ENCODE results near the gene SOCS6.

SOCS6 gene

GRCh38 chr18:70334264-70334663 lies 45.4 kb downstream of the SOCS6 start:
- H3K27ac ChIP-seq: no peak overlapping the region
- no peak for DNase-seq
- no peak overlapping the region for H3K4me3 ChIP-seq (ENCODE audit: low read depth, low read length)

GRCh38 chr18:70334728-70335329 lies 46.0 kb downstream of the SOCS6 start:
- no peak for TF ChIP-seq CTCF (IDR thresholded peaks at IDR 0.05; ENCODE audit: low read depth, low read length)
- Histone ChIP-seq H3K27ac (no peak overlapping the region), H3K4me3 (ENCODE audit: low read depth, low read length) (no peak overlapping the region), H3K36me3 (no peaks in the 10 kb centered on the region), H3K9me3 (ENCODE audit: severe bottlenecking) (no peaks in the 10 kb centered on the region), H3K27me3 (ENCODE audit: insufficient read depth, low read depth, severe bottlenecking) (no peaks in the 10 kb centered on the region)
- DNase-seq: no peak

More at GRCh38 chr18:70334264-70334663, 45.4 kb downstream of the SOCS6 start:
- H3K9me3 ChIP-seq (ENCODE audit: severe bottlenecking): no peaks in the 10 kb centered on the region
- TF ChIP-seq CTCF (IDR thresholded peaks at IDR 0.05; ENCODE audit: low read depth, low read length): no peak
- H3K27me3 ChIP-seq (ENCODE audit: insufficient read depth, low read depth, severe bottlenecking): no peaks in the 10 kb centered on the region
- no peaks in the 10 kb centered on the region for H3K36me3 ChIP-seq

- no peaks in the 10 kb centered on the region for H3K36me3 ChIP-seq
- no peak for DNase-seq
- no peaks in the 10 kb centered on the region for H3K9me3 ChIP-seq (ENCODE audit: severe bottlenecking)
- H3K4me3 ChIP-seq (ENCODE audit: low read depth, low read length): no peak overlapping the region
- no peak overlapping the region for H3K27ac ChIP-seq
- no peak for TF ChIP-seq CTCF (IDR thresholded peaks at IDR 0.05; ENCODE audit: low read depth, low read length)
- no peaks in the 10 kb centered on the region for H3K27me3 ChIP-seq (ENCODE audit: insufficient read depth, low read depth, severe bottlenecking)
Observed at GRCh38 chr18:70335892-70336726, 47.3 kb downstream of the SOCS6 start.

GRCh38 chr18:70337139-70337972 lies 48.5 kb downstream of the SOCS6 start:
- no peaks in the 10 kb centered on the region for H3K9me3 ChIP-seq (ENCODE audit: severe bottlenecking)
- DNase-seq: no peak
- H3K27ac ChIP-seq: no peak overlapping the region
- no peaks in the 10 kb centered on the region for H3K27me3 ChIP-seq (ENCODE audit: insufficient read depth, low read depth, severe bottlenecking)
- TF ChIP-seq CTCF (IDR thresholded peaks at IDR 0.05; ENCODE audit: low read depth, low read length): no peak
- no peaks in the 10 kb centered on the region for H3K36me3 ChIP-seq
- H3K4me3 ChIP-seq (ENCODE audit: low read depth, low read length): no peak overlapping the region

GRCh38 chr18:70338890-70339289 lies 50.0 kb downstream of the SOCS6 start:
- no peaks in the 10 kb centered on the region for H3K9me3 ChIP-seq (ENCODE audit: severe bottlenecking)
- no peak overlapping the region for H3K27ac ChIP-seq
- no peak overlapping the region for H3K4me3 ChIP-seq (ENCODE audit: low read depth, low read length)
- no peaks in the 10 kb centered on the region for H3K27me3 ChIP-seq (ENCODE audit: insufficient read depth, low read depth, severe bottlenecking)
- DNase-seq: no peak
- no peaks in the 10 kb centered on the region for H3K36me3 ChIP-seq
- no peak for TF ChIP-seq CTCF (IDR thresholded peaks at IDR 0.05; ENCODE audit: low read depth, low read length)
